DOHH2 (cell line): ENCODE data around the gene NXNL2.

Experiments used
- H3F3A ChIP-seq: fragments of 200-600 bp; sonication (generic), shearing (Covaris generic); 2 replicates; pipeline ENCODE4 v1.6.0; 2016; ENCODE audit warnings: antibody characterized with exemption, mild to moderate bottlenecking; ENCODE audit not compliant: control insufficient read depth, insufficient read depth
- H3K27ac ChIP-seq: fragments of 200-600 bp; sonication (generic); 2 replicates; pipeline ENCODE4 v1.5.1; 2014; ENCODE audit warnings: low read depth, mild to moderate bottlenecking, low read length, moderate library complexity
- H3K27me3 ChIP-seq: fragments of 200-600 bp; sonication (generic); 2 replicates; pipeline ENCODE4 v1.6.1; 2014; ENCODE audit warnings: mild to moderate bottlenecking, low read length, mixed read lengths; ENCODE audit not compliant: control insufficient read depth
- H3K36me3 ChIP-seq: fragments of 200-600 bp; sonication (generic); 2 replicates; pipeline ENCODE4 v1.6.1; 2014; ENCODE audit warnings: mild to moderate bottlenecking, low read length, moderate library complexity, mixed read lengths; ENCODE audit not compliant: control insufficient read depth
- H3K4me1 ChIP-seq: fragments of 200-600 bp; sonication (generic); 2 replicates; pipeline ENCODE4 v1.6.1; 2014; ENCODE audit warnings: mild to moderate bottlenecking, low read length, mixed read lengths; ENCODE audit not compliant: control insufficient read depth
- H3K4me2 ChIP-seq: fragments of 200-600 bp; sonication (generic); 2 replicates; pipeline ENCODE4 v1.6.0; 2014; ENCODE audit warnings: mild to moderate bottlenecking, low read length, moderate library complexity
- H3K4me3 ChIP-seq: fragments of 200-600 bp; sonication (generic); 2 replicates; pipeline ENCODE4 v1.5.1; 2014; ENCODE audit warnings: mild to moderate bottlenecking, low read length, mixed read lengths
- H3K79me2 ChIP-seq: fragments of 200-600 bp; sonication (generic); 2 replicates; pipeline ENCODE4 v1.6.1; 2014; ENCODE audit warnings: mild to moderate bottlenecking, low read length, mixed read lengths; ENCODE audit not compliant: control insufficient read depth
- H3K9me2 ChIP-seq: fragments of 200-600 bp; sonication (generic); replicated peaks from 2 replicates; pipeline ENCODE4 v1.6.1; 2014; ENCODE audit warnings: mild to moderate bottlenecking, low read length, mixed read lengths; ENCODE audit not compliant: control insufficient read depth
- H3K9me3 ChIP-seq: fragments of 200-600 bp; sonication (generic); 2 replicates; pipeline ENCODE4 v1.6.1; 2014; ENCODE audit warnings: antibody characterized with exemption, low read length, mixed read lengths; ENCODE audit not compliant: control insufficient read depth, insufficient read depth
- H4K20me1 ChIP-seq: fragments of 200-600 bp; sonication (generic); 2 replicates; pipeline ENCODE4 v1.6.0; 2014; ENCODE audit warnings: low read depth, mild to moderate bottlenecking, antibody characterized with exemption, low read length, moderate library complexity; ENCODE audit not compliant: control insufficient read depth, insufficient read depth
- EZH2phosphoT487 ChIP-seq: fragments of 200-600 bp; sonication (generic); IDR thresholded peaks from 2 replicates; pipeline ENCODE4 v1.6.1; 2017; ENCODE audit warnings: borderline replicate concordance, mild to moderate bottlenecking, antibody characterized with exemption, low read length, moderate library complexity, mixed read lengths
- TF ChIP-seq, protein P1 (sequence below): fragments of 200-600 bp; sonication (generic); IDR thresholded peaks from one replicate; pipeline ENCODE4 v1.5.1; 2014; ENCODE audit warnings: antibody characterized with exemption, mild to moderate bottlenecking, low read depth, low read length; ENCODE audit not compliant: poor library complexity, severe bottlenecking

NXNL2 gene

DNA sequence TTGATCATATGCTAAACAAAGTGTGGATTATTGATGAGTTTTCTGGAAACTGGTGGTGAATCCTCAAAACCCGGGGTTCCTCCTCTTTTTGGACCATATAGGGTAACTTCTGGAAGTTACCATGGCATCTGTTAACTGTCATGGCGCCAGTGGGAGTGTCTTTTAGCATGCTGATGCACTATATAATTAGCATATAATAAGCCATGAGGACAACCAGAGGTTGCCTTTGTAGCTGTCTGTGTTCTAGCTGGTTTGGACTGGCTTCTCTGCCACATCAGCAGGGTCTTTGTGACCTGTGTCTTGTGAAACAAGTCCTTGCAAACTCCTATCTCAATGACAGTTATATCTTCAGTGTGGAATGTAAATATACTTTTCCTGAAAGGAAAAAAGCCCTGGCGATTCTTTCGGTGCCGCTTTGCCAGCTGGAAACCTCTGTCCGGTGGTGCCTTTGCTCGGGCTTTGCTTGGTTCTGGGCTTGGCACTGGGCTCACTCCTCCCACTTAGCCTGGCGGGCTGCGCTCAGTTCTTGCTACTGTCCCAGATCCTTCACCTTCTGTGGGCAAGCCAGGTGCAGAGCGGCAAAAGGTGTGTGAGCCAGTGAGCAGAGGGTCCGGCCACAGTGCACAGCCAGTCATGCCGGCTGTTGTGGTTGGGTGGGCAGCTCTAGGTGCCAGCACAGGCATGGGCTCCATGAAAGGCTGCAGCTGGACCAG lies 20.4 kb downstream of the NXNL2 start:
- no peaks in the 10 kb centered on the region for H3K36me3 ChIP-seq
- no peaks in the 10 kb centered on the region for H4K20me1 ChIP-seq
- H3K4me2 ChIP-seq, result no peak overlapping the region
- H3K9me2 ChIP-seq, result no peaks in the 10 kb centered on the region
- H3K4me3 ChIP-seq, result no peak overlapping the region
- H3K79me2 ChIP-seq, result no peaks in the 10 kb centered on the region
- H3F3A ChIP-seq, result no peaks in the 10 kb centered on the region
- H3K9me3 ChIP-seq, result no peaks in the 10 kb centered on the region
- no peak for TF ChIP-seq EZH2phosphoT487
- TF ChIP-seq, protein P1, sequence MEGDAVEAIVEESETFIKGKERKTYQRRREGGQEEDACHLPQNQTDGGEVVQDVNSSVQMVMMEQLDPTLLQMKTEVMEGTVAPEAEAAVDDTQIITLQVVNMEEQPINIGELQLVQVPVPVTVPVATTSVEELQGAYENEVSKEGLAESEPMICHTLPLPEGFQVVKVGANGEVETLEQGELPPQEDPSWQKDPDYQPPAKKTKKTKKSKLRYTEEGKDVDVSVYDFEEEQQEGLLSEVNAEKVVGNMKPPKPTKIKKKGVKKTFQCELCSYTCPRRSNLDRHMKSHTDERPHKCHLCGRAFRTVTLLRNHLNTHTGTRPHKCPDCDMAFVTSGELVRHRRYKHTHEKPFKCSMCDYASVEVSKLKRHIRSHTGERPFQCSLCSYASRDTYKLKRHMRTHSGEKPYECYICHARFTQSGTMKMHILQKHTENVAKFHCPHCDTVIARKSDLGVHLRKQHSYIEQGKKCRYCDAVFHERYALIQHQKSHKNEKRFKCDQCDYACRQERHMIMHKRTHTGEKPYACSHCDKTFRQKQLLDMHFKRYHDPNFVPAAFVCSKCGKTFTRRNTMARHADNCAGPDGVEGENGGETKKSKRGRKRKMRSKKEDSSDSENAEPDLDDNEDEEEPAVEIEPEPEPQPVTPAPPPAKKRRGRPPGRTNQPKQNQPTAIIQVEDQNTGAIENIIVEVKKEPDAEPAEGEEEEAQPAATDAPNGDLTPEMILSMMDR, result no peak
- H3K27ac ChIP-seq, result no peak overlapping the region
- H3K27me3 ChIP-seq, result no peaks in the 10 kb centered on the region
- no peaks in the 10 kb centered on the region for H3K4me1 ChIP-seq

DNA sequence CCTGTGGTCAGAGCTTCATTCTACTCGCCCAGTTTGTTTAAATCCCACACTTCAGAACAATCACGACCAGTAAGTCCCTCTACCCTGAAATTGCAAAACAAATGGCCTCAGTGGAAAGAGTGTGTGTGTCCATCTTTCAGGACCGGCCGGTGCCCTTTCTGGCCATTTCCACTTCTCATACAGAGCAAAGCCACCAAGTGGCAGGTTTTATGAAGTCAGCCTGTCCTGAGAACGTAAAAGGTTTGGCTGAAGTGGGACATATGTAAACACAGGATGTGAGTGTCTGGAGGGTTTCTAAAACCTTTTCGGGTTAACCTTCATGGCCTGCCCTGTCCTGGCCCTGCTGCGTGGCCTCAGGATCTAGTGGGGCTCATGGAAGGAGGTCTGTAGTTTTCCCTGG lies 24.7 kb downstream of the NXNL2 start:
- no peak overlapping the region for H3K4me3 ChIP-seq
- H3K36me3 ChIP-seq, result no peaks in the 10 kb centered on the region
- H3K9me2 ChIP-seq, result no peaks in the 10 kb centered on the region
- H3K4me2 ChIP-seq, result no peak overlapping the region
- no peaks in the 10 kb centered on the region for H4K20me1 ChIP-seq
- no peaks in the 10 kb centered on the region for H3K27me3 ChIP-seq
- H3K79me2 ChIP-seq, result no peaks in the 10 kb centered on the region
- no peaks in the 10 kb centered on the region for H3K4me1 ChIP-seq
- H3K9me3 ChIP-seq, result no peaks in the 10 kb centered on the region
- H3F3A ChIP-seq, result no peaks in the 10 kb centered on the region
- H3K27ac ChIP-seq, result no peak overlapping the region
- TF ChIP-seq, protein P1, result no peak
- no peak for TF ChIP-seq EZH2phosphoT487

DNA sequence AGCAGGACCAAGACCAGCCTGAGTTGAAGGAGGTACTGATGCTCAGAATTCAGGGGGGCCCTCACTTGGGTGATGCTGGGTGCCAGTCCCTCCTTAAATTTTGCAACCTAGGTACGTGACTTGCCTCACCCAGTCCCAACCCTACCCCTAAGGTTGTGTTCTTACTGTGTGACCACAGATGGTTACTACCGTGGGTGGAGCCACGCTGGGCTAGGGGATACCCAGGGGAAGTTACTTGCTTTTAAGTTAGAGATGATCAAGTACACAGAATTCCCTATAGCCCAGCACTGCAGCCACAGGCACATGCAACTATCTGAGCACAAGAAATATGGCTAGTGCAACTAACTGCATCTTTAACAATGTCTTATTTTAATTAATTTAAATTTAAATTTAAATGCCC lies 32.9 kb downstream of the NXNL2 start:
- H3K9me2 ChIP-seq, result no peaks in the 10 kb centered on the region
- no peaks in the 10 kb centered on the region for H3K36me3 ChIP-seq
- H3K4me3 ChIP-seq, result no peak overlapping the region
- no peaks in the 10 kb centered on the region for H3K27me3 ChIP-seq
- H3K79me2 ChIP-seq, result no peaks in the 10 kb centered on the region
- TF ChIP-seq, protein P1, result no peak
- TF ChIP-seq EZH2phosphoT487, result no peak
- no peak overlapping the region for H3K27ac ChIP-seq
- no peaks in the 10 kb centered on the region for H3F3A ChIP-seq
- H3K9me3 ChIP-seq, result no peaks in the 10 kb centered on the region
- no peaks in the 10 kb centered on the region for H4K20me1 ChIP-seq
- H3K4me2 ChIP-seq, result no peak overlapping the region
- no peaks in the 10 kb centered on the region for H3K4me1 ChIP-seq
